Adrenal gland (tissue), 5 donors: ENCODE data around the gene VIPR1.

ENCODE experiments used
- POLR2A ChIP-seq, 2 donors: fragments of 450-650 bp; IDR thresholded peaks; one replicate each; pipeline ENCODE4 v1.6.1; 2017; ENCODE audit warnings: antibody characterized with exemption in 2 of 2, mild to moderate bottlenecking in 2 of 2, moderate library complexity in 1 of 2
- TF ChIP-seq, protein P1 (sequence below), 6 experiments: fragments of 450-650 bp in 4 of 6; fragments of 200-600 bp in 2 of 6; sonication (generic) in 1 of 6; IDR thresholded peaks; 1 replicate in 5 of 6; 2 replicates in 1 of 6; pipeline versions ENCODE4 v1.5.1 to v1.8.0; 2016 to 2021; ENCODE audit warnings: antibody characterized with exemption in 6 of 6, mild to moderate bottlenecking in 2 of 6, moderate library complexity in 1 of 6
- donor health status: DM: no; HTN: no; CAD: no.

- TF ChIP-seq POLR2A (IDR thresholded peaks at IDR 0.05): no peak
- TF ChIP-seq, protein P1, sequence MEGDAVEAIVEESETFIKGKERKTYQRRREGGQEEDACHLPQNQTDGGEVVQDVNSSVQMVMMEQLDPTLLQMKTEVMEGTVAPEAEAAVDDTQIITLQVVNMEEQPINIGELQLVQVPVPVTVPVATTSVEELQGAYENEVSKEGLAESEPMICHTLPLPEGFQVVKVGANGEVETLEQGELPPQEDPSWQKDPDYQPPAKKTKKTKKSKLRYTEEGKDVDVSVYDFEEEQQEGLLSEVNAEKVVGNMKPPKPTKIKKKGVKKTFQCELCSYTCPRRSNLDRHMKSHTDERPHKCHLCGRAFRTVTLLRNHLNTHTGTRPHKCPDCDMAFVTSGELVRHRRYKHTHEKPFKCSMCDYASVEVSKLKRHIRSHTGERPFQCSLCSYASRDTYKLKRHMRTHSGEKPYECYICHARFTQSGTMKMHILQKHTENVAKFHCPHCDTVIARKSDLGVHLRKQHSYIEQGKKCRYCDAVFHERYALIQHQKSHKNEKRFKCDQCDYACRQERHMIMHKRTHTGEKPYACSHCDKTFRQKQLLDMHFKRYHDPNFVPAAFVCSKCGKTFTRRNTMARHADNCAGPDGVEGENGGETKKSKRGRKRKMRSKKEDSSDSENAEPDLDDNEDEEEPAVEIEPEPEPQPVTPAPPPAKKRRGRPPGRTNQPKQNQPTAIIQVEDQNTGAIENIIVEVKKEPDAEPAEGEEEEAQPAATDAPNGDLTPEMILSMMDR (IDR thresholded peaks at IDR 0.05): no peak
Measured at GRCh38 chr3:42525736-42526345, 23.4 kb downstream of the VIPR1 start.
